GM21619 (cell line): Measurements from ENCODE around the gene PGS1.

Experiments
- ATAC-seq: cut with Tn5 transposase; IDR thresholded peaks from one replicate; pipeline ENCODE4 v1.9.1; 2021; ENCODE audit not compliant: unreplicated experiment

The PGS1 gene

DNA sequence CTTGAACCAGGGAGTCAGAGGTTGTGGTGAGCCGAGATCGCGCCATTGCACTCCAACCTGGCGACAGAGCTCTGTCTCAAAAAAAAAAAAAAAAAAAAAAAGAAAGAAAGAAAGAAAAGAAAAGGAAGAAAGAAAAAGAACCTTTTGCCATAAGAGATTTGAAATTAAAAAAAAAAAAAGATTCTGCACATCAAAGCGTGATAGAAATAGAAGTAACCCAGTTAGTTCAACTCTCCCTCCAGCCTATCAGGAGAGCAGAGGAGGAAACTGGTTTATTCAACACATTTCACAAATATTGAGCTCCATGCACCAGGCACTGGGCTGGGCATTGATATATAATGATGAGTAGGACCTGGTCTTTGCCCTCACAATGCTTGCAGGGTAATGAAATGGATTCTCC is 16.2 kb upstream of the PGS1 start:
- no peak for ATAC-seq

DNA sequence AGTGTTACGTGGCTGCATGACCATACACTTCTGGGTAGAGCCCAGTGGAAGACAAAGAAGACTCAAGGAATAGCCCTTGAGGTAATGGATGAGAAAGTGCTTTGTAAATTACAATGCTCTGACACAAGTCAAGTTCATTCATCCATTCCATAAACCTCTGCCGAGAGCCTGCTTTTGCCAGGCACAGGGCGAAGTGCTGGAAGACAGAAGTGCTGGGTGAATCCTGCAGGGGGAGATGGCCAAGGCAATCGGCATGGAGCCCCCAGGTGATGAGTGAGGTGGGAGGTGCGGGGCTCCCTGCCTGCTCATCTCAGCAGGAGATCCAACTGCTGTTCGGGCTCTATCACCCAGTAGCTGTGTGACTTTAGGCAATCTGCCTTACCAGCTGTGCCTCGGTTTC is 15.8 kb upstream of the PGS1 start:
- no peak for ATAC-seq

DNA sequence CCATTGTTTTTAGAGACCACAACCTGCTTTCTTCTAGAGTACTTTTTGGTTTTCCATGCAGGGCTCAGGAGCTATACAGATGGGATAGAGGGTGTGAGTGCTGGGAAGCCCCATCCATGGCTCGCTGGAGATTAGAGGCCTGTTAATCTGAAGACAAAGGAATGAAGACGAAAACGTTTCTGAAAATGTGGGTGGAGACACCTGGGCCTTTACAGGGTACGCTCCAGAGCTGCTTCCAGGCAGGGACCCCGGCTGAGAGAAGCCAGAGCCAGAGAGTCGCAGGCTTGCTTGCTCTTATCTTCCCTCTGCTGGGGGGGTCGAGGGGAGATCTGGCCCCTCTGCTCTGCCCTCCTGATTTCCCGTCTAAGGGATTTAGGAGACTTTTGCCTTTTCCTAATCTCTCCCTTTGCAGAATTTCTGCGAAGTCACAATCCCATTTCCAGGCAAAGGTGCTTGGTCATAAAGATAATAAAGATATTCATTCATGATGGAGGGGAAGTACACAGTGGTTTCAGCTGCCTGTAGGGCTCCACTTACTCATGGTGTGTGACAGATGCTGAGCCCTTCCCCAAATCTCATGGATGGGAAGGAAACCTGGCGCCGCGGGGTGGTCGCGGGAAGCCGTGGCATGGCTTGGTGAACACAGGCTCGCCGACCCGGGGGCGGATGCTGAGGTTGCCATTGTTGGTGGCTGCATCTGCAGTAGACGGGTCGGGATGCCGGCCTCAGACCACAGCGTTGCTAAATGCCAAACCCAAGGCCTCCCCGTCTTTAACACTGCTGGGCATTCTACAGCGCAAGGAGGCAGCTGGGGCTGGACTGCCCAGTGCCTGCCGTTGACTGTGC is 13.8 kb upstream of the PGS1 start:
- no peak for ATAC-seq

DNA sequence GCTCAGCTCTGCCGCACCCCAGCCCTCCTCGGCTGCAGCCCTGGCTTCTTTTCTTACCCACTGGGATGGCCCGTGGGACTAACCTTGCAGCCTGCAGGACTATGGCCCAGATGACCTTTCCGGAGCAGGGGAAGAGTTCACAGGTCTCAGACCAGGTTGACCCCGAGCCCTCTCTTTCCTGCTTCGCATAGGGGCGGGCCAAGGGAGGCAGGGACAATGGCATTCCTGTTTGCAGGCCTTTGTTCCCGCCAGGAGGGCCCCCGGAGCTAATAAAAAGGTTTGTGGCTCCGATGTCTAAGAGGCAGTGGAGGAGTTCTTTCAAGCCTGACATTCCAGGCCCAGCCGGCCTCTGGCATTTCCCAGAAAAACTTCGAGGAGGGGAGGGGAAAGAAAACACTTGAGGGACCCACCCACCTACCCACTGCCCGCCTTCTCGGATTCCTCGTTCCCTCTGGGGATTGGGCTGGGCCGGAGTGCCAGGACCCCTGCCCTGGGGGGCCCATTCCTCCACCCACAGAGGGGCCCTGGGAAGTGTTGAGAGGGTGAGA is 12.8 kb upstream of the PGS1 start:
- no peak for ATAC-seq

DNA sequence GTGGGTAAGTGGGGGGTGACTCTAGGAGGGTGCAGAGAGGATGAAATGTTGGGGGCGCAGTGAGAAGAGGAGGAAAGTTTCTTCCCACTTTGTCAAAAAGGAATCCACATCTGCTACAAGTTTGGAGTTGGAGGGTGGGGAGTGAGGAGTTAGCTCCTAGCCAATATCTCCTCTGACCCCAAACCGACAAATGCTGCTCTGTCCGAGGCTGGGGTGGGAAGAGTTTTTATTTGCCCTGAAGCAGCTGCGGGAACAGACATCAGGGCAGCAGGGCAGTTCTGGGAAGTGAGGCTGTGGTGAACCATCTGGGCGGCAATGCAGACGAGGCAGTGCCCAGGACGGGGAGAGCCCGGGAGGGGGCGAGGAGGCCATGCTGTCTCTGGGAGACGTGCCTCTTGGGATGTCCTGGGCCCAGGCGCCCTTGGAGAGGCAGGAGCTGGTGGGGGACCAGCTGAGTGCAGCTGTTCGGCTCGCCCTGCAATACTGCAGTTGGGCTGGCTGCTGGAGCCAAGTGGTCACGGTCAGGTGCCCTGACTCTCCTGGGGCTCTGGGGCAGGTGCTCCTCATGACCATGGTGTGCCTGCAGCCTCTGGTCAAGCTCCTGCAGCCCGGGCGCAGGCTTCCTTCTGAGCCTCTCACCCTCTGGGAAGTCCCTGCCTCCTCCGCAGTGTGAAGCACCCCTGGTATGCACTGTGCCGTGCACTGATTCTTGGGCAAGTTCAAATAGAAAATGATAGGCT is 12.2 kb upstream of the PGS1 start:
- ATAC-seq: no peak

DNA sequence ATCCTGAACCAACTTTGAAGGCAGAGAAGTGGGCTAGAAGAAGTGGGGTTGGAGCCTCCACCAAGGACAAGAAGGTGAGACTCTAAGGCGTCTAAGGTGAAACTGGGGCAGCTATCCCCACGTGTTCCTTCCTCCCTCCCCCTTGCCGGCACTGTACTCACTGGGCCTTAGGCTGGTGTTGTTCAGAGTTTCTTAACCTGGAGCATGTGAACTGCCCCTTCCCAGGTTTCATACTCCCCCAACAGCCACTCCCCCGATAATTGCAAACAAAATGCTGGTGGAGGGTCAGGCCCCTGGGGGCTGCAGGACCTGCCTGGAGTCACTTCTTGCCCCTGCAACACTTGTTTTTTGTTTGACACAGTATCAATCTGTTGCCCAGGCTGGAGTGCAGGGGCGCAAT is 11.3 kb upstream of the PGS1 start:
- no peak for ATAC-seq

DNA sequence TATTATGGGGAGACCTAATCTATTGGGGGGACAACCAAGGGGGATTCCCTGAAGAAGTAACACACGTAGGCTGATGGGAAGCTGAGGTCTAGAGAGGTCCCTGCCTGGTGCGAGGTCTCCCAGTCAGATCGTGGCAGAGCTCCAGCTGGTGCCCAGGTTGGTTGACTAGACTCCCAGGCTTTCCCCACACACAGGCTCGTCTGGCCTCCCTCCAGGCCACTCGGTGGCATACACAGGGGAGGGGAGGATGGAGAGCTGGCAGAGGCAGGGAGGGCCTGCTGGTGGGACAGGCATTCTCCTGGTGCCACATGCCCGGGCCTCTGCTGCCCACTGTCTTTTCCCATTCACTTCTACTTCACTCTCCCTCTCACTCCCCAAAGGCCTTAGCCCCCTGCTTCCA is 10.1 kb upstream of the PGS1 start:
- ATAC-seq: no peak

DNA sequence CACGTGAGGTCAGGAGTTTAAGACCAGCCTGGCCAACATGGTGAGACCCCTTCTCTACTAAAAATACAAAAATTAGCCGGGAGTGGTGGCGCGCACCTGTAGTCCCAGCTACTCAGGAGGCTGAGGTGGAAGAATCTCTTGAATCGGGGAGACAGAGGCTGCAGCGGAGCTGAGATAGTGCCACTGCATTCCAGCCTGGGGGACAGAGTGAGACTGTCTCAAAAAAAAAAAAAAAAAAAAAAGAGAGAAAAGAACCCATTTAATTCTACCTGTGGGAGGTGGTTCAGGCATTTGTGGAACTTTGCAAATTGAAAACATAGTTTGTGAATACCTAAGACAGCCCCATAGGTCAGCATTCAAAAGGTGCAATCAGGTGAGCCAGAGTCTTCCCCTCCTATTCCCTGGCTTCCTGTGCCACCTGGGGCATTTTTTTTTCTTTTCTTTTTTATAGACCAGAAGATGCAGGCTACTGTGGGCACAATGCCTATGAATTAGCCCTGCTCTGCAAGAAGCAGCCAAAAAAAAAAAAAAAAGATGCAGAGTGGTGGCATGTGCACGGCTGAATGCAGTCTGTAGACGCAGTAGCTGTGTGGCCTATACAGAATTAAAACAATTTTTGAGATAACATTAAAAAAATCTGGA is 9.5 kb upstream of the PGS1 start:
- no peak for ATAC-seq

DNA sequence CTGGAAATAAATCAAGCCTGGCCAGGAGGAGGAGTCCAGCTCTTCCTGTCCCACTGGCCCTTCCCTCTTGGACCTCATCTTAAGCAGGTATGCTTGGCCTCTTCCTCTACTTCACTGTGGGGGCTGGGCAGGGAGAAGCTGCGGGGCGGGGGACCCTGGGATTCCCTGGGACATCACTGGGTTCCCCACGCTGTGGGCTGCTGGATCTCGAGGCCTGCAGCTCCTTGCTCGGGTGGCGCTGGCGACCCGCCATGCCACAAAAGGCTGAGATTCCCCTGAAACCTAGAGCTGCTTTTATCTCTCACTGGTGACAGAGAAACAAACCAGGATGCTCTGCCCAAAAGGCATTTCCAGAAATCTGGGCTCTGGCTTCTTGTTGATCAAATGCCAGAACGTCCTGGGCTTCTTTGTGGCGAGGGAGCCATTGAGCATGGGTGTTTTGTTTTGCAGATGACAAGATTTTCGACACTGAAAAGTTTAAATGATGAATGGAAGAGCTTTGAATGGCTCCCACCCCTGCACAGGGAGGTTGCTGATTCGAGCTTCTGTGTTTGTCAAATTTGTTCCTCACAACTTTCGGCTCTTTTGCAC is 8.6 kb upstream of the PGS1 start:
- no peak for ATAC-seq

DNA sequence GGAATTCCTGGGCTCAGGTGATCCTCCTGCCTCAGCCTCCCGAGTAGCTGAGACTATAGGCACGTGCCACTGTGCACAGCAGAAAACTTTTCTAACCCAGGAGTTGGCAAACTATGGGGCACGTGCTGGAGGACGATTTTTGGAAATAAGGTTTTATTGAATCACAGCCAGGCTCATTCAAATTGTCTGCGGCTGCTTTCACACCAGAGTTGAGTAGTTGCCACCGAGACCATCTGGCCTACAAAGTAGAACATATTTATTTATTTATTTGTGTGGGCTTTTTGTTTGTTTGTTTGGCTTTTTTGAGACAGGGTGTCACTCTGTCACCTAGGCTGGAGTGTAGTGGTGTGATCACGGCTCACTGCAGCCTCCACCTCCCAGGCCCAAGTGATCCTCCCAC is 7.4 kb upstream of the PGS1 start:
- no peak for ATAC-seq

DNA sequence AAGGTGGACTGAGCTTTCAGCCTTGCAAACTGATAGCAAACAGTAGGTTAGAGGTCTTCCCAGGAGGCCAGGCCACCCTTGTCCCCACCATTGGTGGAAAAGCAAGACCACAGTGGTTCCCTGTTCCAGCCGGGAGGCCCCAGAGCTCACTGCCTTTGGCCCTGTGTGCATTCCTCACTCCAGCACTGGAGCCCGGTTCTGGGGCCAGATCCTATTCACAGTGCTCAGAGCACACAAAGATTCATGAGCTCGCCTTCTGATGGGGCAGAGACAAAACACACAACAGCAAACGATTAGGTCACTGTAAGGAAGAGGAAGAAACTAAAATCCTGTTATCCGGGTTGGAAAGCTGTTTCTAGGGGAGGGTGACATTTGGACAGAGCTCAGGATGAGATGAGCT is 5.6 kb upstream of the PGS1 start:
- no peak for ATAC-seq

DNA sequence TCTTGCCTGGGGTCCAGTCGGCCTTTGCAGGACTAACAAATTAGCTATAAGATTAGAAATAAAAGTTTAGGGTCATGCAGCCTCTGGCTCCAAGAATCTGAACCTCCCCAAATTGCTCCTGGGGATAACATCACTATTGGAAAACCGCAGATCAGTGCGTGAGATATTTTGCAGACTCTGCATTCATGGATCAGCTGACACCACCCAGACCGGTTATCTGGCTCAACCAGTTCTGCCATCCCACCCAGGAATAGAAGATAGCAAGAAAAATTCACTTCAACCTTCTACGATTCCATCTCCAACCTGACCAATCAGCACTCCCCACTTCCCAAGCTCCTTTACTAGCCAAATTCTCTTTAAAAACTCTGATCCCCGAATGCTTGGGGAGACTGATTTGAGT is 4.3 kb upstream of the PGS1 start:
- ATAC-seq: no peak

DNA sequence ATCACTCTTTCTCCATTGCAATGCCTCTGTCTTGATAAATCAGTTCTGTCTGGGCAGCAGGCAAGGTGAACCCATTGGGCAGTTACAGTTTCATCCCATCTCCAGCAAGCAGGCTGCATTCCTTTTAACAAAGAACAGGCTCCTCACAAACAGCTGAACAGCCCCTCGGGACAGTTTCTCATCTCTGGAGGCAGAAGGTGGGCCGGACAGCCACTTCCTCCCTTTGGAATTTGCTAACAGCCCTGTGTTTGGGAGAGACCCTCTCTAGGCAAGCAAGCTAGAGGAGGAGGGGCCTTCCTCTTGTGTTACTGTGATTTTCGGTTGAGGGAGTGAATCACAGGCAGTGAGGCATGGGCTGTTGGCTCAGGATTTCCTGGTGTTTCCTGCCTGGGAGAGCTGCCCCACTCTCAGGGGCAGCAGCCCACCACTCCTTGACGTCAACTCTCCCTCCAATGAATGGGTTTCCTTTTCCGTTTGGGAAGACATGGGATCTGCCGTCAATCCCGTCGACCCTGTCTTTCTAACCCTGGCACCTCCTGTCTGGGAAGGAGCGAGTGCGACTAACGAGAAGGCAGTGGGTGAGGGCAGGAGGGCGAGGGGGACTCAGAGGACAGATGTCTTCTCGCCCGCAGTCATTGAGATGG is 3.7 kb upstream of the PGS1 start:
- no peak for ATAC-seq

DNA sequence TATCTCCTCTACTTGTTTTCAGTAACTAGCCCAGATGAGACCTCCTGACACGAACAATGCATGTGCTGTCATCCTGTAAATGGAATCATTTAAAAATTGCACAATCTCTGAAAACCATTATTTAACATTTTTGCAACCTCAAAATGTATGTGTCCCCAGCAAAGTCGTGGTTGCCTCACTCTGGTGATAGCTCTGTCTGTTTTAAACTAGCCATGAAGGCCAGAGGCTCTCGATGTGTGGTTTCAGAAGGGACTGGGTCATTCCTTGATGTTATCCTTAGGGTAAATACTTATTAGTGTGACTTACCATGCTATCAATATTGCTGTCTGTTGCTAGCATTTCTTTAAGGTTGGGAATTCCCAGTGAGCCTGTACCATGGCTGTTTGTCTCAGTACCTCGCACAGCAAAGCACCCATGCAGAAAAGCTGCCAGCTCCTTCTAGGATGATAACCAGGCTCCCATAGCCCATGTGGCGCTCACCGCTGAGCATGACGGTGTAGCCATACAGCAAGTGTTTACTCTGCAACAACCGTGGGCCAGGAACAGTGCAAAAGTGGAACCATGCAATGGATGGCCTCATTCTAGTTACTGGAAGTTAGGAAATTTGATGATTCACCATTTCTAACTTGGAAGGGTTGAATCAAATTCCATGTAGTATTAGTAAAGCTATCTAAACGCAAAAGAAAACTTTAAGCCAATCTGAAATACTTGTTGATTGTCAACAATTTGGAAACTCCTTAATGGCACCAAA is 2.9 kb upstream of the PGS1 start:
- no peak for ATAC-seq

DNA sequence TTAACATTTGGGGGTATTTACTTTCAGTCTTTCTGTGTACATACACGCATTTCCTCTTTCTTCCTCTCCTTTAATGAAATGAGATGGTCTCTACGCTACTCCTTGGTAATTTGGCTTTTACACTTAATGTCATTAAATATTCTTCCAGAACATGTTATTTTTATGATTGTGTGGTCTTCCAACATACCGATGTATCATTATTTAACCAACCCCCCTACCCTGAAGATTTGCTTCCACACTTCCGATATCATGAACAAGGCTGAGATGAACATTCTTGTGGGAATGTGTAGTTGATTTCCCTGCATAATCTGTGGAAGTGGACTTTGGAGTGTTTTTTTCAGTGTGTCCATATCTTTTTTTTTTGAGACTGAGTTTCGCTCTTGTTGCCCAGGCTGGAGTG is 2.3 kb upstream of the PGS1 start:
- no peak for ATAC-seq

DNA sequence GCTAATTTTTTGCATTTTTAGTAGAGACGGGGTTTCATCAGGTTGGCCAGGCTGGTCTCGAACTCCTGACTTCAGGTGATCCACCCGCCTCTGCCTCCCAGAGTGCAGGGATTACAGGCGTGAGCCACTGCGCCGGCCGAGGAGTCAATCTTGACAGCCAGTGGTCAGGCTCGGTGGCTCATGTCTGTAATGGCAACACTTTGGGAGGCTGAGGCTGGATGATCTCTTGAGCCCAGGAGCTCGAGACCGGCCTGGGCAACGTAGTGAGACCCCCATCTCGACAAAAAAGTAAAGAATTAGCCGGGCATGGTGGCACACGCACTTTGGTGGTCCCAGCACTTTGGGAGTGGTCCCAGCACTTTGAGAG is 608 bp upstream of the PGS1 start:
- no peak for ATAC-seq

DNA sequence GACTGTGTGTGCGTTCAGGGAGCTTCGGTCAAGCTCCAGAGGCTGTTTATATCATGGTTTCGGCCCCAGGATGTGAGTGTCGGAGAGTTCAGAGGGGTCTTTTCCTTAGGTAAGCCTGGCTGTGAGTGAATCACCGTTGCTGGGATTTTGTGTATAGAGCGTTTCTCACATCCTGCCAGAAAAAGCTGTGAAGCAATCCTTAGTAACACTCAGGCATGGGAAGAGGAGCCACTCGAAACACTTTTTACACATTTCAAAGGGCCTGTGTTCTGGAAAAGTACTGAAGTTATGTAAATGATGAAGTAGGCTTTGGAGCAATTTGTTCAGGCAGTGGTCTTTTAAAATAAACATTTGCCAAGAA is 662 bp downstream of the PGS1 start:
- ATAC-seq: no peak

DNA sequence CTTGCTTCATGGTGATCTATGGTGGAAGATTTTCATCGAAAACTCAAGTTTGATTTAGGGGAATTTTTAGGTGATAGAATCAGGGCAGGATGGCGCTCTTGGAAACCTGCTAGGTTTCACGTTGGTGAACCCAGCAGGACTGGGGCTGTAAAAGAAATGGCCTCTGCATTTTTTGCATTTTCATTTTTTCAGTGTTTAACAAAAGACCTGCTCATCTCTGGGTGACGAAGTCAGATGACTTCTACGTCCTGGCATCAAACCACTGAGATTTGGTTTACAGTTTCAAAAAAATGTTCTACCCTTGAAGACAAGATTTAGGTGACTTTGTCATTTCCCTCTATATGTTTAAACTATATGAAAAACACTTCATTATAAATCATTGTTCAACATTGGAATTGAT is 1.9 kb downstream of the PGS1 start:
- no peak for ATAC-seq

DNA sequence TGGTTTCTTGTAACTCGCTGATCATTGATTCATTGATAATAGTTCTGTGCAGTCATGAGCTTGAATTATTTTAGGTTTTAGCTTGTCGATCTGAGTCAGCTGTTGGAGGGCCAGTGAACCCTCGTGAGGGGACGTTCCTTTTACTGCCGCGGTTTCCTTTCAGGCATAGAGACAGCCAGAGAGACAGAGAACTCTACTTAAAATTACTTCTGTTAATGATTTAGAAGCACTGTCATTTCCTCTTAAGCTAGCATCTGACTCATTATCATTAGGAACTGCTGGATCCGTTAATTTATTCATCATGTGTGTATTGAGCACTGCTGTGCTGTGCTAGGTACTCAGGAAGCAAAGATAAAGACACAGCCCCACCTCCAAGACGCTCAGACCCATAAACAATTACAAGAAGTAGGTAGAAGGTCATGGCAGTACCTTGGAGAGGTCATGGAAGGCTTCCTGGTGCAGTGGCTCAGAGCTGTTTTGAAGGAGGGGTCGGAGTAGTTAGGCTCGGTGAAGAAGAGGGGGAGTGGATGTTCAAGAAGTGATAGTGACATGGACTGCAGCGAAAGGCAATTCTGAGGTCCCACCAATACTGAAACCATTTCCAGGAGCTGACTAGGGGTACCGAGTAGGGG is 3.3 kb downstream of the PGS1 start:
- ATAC-seq: peak; percentile 29
